ENCODE measurements around the gene FAM217A. TPM values are rescaled to one million over a fixed set of nuclear protein-coding genes. Genes with fewer than 3 reads are reported as not detected.
"Not testable (repeated sequence)": the region's sequence is repeated elsewhere in the genome, so short reads cannot be mapped to it uniquely, and the experiment has no call there.

The FAM217A gene, protein sequence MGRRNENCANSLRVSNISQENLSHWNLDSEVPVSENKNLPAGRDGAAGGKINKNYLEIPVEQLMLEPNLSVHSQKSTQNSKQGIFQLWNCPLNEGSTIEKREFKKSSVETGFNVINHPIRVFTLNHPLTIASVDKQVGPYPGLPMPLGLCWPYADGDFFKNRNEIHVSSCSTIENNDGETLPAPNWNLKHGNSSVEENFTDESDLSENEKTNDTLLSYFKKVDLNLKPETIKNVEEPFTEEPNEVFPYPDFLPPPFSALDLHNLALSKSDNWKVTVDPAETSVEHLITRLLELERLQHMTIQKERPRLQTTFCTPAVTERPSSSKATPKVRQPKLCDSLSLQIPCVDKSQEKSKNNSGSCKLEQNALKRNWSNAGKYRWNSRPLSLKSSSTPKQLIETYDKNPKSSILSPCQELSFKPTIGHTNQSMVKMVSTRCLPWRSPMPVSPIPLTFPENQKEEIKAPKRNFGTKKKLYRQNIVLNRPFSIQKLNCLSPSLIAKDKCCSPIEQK
- not detected in 2 replicates for total RNA-seq (2014; rRNA removed; shearing (Covaris generic))

GRCh38 chr6:4078691-4079471 lies at the start of gene FAM217A:
TSS of gene FAM217A (minus strand) at chr6:4079137. CDS start at chr6:4077414, 1,723 bp downstream.
- no peak for DNase-seq (ENCODE audit: low read depth)

- no peak for DNase-seq (ENCODE audit: low read depth)
These were observed 49.1 kb upstream of the FAM217A start for GRCh38 chr6:4128072-4128471.

DNA sequence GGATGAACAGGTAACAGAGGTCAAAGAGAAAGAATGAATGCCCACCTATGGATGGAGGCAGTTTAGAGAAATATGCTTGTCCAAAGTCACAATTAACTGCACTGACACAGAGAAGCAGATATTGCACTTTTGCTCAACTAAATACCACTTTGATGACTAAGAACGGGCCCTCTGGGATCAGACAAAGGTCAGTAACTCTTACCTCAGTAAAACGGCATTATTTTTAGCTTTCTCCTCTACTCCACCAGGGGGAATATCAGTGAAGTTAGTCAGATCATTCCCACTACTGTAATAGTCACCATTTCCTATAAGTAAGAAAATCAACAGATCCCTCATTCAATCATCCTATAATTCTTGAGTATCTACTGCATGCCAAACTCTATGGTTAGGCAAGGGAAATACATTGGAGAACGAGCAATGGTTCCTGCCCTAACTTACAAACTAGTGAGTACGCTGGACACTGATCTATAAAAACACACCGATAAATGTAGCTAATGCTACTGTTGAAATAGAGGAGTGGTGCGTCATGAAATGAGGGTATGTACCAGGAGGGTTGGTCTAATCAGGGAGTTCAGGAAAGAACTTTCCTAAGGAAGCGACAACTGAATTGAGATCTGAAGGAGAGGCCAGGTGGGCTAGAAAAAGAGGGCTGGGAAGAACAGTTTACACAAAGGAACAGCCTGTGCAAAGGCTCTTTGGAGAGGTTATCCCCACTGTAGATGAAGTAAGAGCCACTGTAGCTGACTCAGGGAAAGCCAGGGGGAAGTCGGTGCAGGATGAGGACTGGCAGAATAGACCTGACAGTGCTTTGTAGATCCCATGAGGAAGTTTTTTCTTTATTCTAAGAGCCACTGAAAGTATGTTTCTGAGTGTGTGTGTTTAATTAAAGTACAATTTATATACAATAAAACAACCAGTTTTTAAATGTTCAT lies 47.3 kb upstream of the FAM217A start:
- DNase-seq (ENCODE audit: low read depth), result peak; percentile 80

- DNase-seq (ENCODE audit: low read depth), result no peak
These were observed 46.6 kb upstream of the FAM217A start for GRCh38 chr6:4125500-4125899.

- no peak for DNase-seq (ENCODE audit: low read depth)
These were observed 45.4 kb upstream of the FAM217A start for GRCh38 chr6:4124351-4124750.

DNA sequence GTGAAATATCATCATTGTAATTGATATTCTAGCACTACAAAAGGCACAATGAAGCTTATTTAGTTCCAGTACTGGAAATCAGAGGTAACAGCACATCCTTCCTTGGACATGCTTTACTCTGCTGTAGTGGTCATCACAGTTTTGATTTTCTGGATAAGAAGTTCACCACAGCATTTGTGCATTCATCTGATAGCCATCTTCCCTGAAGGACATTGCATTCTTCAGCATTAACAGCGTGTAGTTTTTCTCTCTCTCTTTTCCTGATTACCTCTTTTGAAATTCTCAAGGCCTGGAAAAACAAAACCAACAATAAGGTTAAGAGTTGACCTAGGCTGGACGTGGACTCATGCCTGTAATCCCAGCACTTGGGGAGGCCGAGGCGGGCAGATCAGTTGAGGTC lies 36.8 kb upstream of the FAM217A start:
- no peak for DNase-seq (ENCODE audit: low read depth)

DNA sequence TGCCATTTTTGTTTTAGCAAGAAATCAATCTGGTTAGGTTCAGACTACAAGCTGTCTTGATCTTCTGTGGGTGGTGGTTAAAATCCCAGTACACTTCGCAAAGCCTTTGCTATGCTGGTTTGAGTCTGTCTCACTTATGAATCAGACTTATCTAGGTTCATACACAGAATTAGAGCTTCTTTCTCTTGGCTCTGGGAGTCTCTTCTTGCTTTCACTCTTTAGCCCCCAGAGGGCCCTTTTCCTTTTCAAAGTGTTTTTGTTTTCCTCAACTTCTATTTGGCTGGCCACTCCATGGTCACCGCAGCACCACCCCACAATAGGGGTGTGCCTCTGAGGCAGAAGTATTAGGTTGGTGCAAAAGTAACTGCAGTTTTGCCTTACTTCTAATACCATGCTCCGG lies 35.2 kb upstream of the FAM217A start:
- no peak for DNase-seq (ENCODE audit: low read depth)

GRCh38 chr6:4113649-4114048 lies 34.7 kb upstream of the FAM217A start:
- no peak for DNase-seq (ENCODE audit: low read depth)

- DNase-seq (ENCODE audit: low read depth), result no peak
These were observed 33.4 kb upstream of the FAM217A start for GRCh38 chr6:4112366-4112765.

DNA sequence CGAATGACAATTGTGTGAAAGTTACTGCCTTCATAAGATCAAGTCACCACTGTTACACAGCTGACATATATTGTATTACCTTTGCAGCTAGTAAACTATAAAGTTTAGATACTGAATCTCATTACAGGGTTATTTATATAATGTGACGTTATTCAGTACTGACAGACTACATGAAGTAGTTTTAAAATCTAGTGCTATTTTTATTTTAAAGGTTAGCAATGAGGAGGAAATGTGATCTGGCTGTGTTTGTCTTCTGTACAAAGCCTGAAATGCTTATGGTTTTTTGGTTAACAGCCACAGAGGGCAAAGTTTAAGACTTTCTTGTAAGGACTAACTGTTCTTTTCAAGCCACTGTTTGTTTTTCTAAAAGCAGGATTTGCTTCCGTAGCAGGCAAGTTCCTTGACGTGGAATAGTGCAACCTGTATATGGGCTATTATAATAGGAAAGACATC lies 30.5 kb upstream of the FAM217A start:
- DNase-seq (ENCODE audit: low read depth), result not testable (repeated sequence)

GRCh38 chr6:4108561-4109093 lies 29.7 kb upstream of the FAM217A start:
- no peak for DNase-seq (ENCODE audit: low read depth)

DNA sequence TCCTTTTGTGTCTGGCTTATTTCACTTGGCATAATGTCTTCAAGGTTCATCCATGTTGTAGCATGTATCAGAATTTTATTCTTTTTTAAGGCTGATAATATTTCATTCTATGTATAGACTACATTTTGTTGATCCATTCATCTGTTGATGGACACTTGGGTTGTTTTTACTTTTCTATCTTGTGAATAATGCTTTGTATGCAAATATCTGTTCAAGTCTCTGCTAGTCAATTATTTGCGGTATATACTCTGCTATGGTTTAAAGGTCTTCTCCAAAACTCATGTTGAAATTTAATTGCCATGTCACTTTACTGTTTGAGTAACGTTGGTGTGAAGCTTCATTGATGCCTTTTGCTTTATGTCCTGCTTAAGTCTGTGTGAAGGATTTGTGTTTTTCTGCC lies 28.9 kb upstream of the FAM217A start:
- DNase-seq (ENCODE audit: low read depth), result no peak

GRCh38 chr6:4105980-4106536 lies 27.1 kb upstream of the FAM217A start:
- no peak for DNase-seq (ENCODE audit: low read depth)

DNA sequence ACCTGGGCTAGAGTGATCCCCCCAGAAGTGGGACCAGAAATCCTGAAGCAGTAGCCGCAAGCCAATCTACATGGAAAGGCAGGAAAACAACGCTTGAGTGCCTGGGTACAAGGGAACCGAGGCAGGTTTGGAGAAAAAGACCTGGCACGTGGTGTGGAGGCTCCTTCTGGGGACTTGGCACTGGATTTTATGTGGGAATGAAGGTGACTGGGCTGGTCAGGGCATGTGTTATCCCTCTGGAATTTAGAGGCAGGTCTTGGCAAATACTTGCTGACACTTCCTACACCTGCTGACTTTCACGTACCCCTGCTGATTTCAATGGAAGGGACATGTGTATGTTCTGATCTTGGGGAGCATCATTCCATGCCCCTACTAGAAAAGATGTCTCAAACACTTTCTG lies 25.0 kb upstream of the FAM217A start:
- no peak for DNase-seq (ENCODE audit: low read depth)

- DNase-seq (ENCODE audit: low read depth), result no peak
These were observed 23.8 kb upstream of the FAM217A start for GRCh38 chr6:4102687-4103244.

GRCh38 chr6:4101298-4101697 lies 22.4 kb upstream of the FAM217A start:
- no peak for DNase-seq (ENCODE audit: low read depth)

DNA sequence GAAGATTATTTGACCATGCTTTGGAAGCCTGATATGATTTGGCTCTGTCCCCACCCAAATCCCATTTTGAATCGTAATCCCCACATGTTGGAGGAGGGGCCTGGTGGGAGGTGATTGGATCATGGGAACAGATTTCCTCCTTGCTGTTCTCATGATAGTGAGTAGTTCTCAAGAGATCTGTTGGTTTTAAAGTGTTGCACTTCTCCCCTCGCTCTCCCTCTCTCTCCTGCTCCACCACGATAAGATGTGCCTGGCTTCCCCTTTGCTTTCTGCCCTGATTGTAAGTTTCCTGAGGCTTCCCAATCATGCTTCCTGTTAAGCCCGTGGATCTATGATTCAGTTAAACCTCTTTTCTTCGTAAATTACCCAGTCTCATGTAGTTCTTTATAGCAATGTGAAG lies 21.7 kb upstream of the FAM217A start:
- no peak for DNase-seq (ENCODE audit: low read depth)

DNA sequence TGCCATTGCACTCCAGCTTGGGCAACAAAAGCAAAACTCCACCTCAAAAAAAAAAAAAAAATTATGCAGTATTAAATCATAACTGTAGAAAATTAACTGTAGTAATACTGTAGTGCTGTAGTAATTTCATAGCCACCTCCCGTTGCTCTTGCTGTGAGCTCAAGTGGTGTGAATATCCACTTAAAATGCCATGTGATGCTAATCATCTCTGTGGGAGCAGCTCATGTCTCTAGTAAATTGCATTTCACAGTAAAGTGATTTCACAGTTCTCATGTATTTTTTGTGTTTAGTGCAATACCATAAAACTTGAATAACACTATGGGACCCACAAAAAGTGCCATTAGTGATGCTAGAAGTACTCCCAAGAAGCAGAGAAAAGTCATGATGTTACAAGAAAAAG lies 14.4 kb upstream of the FAM217A start:
- DNase-seq (ENCODE audit: low read depth), result no peak

DNA sequence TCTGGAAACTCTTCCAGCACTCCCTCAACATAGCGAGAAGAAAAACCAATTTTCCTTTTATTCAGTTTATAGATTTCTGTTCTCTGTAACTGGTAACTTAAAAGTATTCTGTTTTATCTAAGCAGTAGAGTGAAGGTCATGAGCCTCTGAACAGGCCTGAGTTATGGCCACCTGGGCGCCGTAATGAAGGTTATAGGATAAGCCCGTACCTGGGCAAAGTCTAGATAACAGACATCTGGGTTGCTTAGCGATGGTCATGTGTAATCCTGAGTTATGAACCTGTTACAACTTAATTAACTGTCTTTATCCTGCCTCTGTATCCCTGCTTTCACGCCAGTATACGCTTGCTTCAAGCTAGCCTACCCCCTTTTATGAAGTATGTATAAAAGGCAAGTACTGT lies 13.0 kb upstream of the FAM217A start:
- no peak for DNase-seq (ENCODE audit: low read depth)

DNA sequence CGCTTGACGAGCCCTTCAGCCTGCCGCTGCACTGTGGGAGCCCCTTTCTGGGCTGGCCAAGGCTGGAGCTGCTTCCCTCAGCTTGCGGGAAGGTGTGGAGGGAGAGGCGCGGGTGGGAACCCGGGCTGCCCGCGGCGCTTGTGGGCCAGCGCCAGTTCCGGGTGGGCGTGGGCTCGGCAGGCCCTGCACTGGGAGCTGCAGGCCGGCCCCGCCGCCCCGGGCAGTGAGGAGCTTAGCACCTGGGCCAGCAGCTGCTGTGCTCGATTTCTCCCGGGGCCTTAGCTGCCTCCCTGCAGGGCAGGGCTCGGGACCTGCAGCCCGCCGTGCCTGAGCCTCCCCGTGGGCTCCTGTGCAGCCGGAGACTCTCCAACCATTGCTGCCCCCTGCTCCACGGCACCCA lies 11.1 kb upstream of the FAM217A start:
- DNase-seq (ENCODE audit: low read depth), result not testable (repeated sequence)

- no peak for DNase-seq (ENCODE audit: low read depth)
These were observed 9.8 kb upstream of the FAM217A start for GRCh38 chr6:4088704-4089103.
